ENCODE data around the gene ADGRV1.

ADGRV1 gene, protein sequence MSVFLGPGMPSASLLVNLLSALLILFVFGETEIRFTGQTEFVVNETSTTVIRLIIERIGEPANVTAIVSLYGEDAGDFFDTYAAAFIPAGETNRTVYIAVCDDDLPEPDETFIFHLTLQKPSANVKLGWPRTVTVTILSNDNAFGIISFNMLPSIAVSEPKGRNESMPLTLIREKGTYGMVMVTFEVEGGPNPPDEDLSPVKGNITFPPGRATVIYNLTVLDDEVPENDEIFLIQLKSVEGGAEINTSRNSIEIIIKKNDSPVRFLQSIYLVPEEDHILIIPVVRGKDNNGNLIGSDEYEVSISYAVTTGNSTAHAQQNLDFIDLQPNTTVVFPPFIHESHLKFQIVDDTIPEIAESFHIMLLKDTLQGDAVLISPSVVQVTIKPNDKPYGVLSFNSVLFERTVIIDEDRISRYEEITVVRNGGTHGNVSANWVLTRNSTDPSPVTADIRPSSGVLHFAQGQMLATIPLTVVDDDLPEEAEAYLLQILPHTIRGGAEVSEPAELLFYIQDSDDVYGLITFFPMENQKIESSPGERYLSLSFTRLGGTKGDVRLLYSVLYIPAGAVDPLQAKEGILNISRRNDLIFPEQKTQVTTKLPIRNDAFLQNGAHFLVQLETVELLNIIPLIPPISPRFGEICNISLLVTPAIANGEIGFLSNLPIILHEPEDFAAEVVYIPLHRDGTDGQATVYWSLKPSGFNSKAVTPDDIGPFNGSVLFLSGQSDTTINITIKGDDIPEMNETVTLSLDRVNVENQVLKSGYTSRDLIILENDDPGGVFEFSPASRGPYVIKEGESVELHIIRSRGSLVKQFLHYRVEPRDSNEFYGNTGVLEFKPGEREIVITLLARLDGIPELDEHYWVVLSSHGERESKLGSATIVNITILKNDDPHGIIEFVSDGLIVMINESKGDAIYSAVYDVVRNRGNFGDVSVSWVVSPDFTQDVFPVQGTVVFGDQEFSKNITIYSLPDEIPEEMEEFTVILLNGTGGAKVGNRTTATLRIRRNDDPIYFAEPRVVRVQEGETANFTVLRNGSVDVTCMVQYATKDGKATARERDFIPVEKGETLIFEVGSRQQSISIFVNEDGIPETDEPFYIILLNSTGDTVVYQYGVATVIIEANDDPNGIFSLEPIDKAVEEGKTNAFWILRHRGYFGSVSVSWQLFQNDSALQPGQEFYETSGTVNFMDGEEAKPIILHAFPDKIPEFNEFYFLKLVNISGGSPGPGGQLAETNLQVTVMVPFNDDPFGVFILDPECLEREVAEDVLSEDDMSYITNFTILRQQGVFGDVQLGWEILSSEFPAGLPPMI (N-terminal part only)

DNA sequence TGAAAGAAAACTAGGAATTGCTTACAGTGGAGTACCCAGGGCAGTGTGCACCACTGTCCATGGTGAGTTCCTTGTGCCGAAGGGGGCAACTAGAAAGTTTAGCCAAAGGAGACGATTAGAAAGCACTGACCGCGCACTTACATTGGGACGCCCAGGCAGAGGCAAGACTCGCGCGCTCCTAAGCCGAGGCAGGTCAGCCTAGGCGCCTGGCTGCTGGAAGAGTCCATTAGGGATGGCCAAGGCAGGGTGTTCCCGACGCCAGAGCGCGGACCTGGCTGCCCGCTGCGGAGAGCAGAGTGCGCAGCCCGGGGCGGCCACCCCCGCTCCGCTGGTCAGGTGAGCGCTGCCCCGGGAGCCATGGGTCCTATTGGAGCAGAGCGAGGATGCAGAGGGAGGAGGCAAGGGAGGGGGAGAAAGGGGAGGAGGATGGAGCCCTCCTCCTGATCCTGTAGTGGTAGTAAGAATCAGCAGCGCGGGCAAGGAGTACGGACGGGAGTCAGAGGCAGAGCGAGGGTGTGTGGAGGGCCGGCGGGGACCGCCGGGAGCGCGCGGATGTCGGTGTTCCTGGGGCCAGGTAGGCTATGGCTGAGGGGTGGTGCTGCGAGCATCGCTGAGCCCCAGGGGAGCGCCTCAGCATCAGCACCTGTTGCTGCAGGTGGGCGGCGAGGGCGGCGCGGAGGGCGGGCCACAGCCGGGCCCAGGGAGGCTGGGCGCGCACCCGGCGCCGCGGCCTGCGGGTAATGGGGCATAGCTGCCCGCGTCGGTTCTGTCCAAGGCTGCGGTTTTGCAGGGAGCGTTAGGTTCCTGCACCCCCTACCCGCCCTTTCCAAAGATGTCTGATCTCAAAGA is at the start of gene ADGRV1:
Gene ADGRV1 (plus strand): TSS at position 454 of the 849 bp plus-strand sequence. CDS start 99 bp downstream, at position 553.
- Mint-ChIP-seq H3K4me3 (peak within 1 kb of the TSS; percentile 37), H3K36me3 (ENCODE audit: insufficient read depth) (no peaks in the 10 kb centered on the region), H3K27me3 (peaks cover 92% of the 10 kb centered on the region), H3K9me3 (no peaks in the 10 kb centered on the region), H3K4me1 (peaks cover 8% of the 10 kb centered on the region), H3K27ac (ENCODE audit: low read depth) (no peak within 1 kb of the TSS)
- DNase-seq (ENCODE audit: low spot score in 2 of 2) (no peak), ATAC-seq (replicated peaks; ENCODE audit: extremely low read depth, poor library complexity, severe bottlenecking) (peak; percentile 28)

DNA sequence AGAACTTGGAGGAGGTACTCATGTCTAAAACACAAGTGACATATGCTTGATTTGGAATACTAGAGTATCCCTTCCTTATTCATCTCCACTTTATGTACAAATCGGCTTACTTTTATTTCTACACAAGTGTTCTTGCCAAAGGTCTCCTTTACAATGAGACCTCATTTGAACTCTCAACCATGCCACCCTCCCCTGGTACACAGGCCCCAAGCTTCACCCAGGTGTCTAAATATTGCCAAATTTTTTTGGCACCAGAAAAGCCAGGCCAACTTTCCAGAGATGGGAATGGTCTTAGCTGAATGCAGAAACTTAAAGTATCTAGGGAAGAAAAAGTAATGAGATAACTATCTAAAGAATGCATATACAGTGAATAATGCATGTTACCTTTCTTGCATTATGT is 48.2 kb upstream of the ADGRV1 start:
- DNase-seq (ENCODE audit: low spot score in 2 of 2): no peak
- H3K27me3 Mint-ChIP-seq: no peaks in the 10 kb centered on the region
- H3K36me3 Mint-ChIP-seq (ENCODE audit: insufficient read depth): no peaks in the 10 kb centered on the region
- H3K9me3 Mint-ChIP-seq: no peaks in the 10 kb centered on the region
- ATAC-seq (replicated peaks; ENCODE audit: extremely low read depth, poor library complexity, severe bottlenecking): no peak
- no peak overlapping the region for H3K4me3 Mint-ChIP-seq
- no peak overlapping the region for H3K27ac Mint-ChIP-seq (ENCODE audit: low read depth)
- no peaks in the 10 kb centered on the region for H3K4me1 Mint-ChIP-seq

DNA sequence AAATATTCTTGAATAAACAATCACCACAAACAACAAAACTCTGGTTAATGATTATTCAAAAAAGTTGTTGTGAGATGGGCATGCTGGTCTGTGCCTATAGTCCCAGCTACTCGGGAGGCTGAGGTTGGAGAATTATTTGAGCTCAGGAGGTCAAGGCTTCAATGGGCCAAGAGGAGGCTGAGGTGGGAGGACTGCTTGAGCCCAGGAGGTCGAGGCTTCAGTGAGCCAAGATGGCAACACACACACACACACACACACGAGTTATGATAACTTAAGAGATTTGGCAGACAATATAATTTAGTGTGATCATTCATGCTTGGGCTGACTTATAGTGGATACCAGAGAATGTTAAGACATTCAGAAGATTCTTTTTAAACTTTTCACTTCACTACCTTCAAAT is 44.1 kb upstream of the ADGRV1 start:
- ATAC-seq (replicated peaks; ENCODE audit: extremely low read depth, poor library complexity, severe bottlenecking) (no peak), DNase-seq (ENCODE audit: low spot score in 2 of 2) (no peak)
- Mint-ChIP-seq H3K27ac (ENCODE audit: low read depth) (peak overlapping the region; percentile 72), H3K36me3 (ENCODE audit: insufficient read depth) (peaks cover 14% of the 10 kb centered on the region), H3K4me3 (no peak overlapping the region), H3K27me3 (no peaks in the 10 kb centered on the region), H3K4me1 (peaks cover 10% of the 10 kb centered on the region), H3K9me3 (no peaks in the 10 kb centered on the region)

DNA sequence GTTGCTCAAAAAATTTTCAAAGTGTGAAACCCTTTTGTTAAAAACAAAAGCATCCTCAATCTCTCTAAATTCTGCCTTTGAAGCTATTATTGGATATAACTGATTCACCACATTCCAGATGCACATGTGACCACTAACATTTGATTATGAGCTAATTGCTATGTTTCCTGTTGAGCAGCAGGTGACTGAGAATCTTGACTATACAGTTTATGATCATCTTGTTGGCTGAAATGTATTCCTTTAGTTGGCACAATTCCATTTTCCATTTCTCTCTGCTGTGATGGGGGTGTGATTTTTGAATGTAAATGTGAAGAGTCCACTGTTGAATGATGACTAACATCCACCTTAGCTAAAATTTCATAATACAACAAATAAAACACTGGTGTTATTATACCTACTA is 39.9 kb upstream of the ADGRV1 start:
- H3K9me3 Mint-ChIP-seq: no peaks in the 10 kb centered on the region
- DNase-seq (ENCODE audit: low spot score in 2 of 2) (no peak), ATAC-seq (replicated peaks; ENCODE audit: extremely low read depth, poor library complexity, severe bottlenecking) (no peak)
- H3K27me3 Mint-ChIP-seq: no peaks in the 10 kb centered on the region
- H3K4me1 Mint-ChIP-seq: peaks cover 30% of the 10 kb centered on the region
- H3K36me3 Mint-ChIP-seq (ENCODE audit: insufficient read depth): peaks cover 28% of the 10 kb centered on the region
- H3K4me3 Mint-ChIP-seq: no peak overlapping the region
- peak overlapping the region; percentile 9 for H3K27ac Mint-ChIP-seq (ENCODE audit: low read depth)

DNA sequence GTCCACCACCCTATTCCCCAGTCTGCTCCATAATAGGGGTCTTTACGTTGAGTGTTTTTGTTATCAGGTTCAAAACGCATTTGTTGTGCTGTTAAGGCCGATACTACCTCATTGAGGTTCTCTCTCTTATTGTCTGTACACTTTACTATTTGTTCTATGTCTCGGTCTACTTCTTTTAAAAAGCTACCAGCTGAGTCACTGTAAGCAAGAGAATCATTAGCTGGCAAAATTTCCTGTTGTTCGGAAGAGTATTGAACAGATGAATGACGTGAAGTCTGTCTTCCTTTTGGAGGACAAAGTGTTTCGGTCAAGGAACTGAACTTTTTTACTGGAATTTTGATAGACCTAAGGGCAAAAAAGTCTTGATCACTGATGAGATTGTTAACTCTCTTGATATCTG is 39.5 kb upstream of the ADGRV1 start:
- Mint-ChIP-seq H3K27me3 (no peaks in the 10 kb centered on the region), H3K9me3 (no peaks in the 10 kb centered on the region), H3K4me1 (peaks cover 30% of the 10 kb centered on the region), H3K27ac (ENCODE audit: low read depth) (no peak overlapping the region), H3K36me3 (ENCODE audit: insufficient read depth) (peaks cover 32% of the 10 kb centered on the region), H3K4me3 (no peak overlapping the region)
- DNase-seq (ENCODE audit: low spot score in 2 of 2): no peak
- ATAC-seq (replicated peaks; ENCODE audit: extremely low read depth, poor library complexity, severe bottlenecking): no peak

DNA sequence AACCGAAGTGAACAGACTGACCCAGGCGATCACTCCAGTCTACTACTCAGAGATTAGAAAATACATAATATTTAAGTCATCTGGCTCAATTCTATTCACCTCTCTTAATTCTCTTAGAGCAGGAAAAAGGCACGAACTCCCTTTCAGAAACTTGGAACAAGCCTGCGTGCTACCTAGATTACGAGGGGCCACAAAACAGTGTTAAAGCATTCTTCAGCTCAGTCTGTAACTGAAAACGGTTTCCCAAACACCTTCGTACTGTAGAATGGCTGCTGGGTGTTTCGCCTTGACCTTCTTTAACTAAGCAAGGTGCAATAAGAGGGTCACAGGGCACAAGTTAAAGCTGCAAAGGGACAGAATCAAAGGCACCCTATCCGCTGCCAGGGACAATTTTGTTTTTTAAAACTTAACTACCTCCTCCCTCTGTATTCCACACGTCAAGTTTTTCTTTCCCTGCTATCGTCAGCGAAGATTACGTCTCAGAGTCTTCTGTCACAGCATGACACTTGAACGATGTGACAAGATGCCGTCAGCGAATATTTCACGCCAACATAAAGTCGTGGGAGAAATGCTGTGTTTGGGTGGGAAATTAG is 29.9 kb upstream of the ADGRV1 start:
- Mint-ChIP-seq H3K4me1 (peaks cover 30% of the 10 kb centered on the region), H3K9me3 (no peaks in the 10 kb centered on the region), H3K27ac (ENCODE audit: low read depth) (peak overlapping the region; percentile 90), H3K27me3 (peaks cover 19% of the 10 kb centered on the region), H3K36me3 (ENCODE audit: insufficient read depth) (peaks cover 36% of the 10 kb centered on the region), H3K4me3 (peak overlapping the region; percentile 86)
- peak in 1 of 2 donors; percentile 39 for DNase-seq (ENCODE audit: low spot score in 2 of 2)
- peak; percentile 21 for ATAC-seq (replicated peaks; ENCODE audit: extremely low read depth, poor library complexity, severe bottlenecking)

DNA sequence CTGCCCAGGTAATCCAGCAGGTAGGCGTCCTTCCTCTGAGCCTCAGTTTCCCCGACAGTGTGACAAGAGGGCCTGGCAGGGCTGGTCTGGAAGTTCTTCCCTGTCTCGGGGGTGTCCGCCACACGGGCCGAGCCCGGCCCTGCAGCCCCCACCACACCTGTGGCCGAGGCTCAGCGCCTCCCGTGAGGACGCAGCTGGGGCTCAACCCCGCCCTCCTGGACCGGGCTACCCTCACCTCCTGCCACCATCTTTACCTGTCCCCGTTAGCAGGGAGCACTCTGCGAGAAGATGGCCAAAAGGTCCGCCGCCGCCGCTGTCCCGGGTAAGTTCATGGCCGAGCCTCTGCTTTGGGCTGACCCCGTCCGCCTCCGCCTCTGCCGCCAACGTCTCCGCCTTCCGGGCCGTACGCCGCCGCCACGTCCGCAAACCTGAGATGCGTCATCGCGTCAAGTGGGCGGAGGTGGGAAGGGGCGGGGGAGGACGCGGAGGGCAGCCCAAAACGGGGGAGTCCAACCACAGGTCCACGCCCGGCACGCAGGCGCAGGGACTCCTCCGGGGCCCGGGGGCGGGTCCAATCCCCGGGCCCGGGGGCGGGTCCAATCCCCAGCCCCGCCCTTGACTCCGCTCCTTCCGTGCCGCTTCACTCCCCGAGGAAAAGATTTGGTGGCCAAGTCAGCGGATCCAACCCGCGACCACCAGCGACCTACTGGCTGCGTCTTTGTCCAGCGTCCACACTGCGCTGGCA is 29.2 kb upstream of the ADGRV1 start, which contains the start of gene LYSMD3:
Gene LYSMD3 (minus strand): TSS at position 391 of the 745 bp plus-strand sequence. CDS start 4,295 bp downstream, outside the sequence.
- Mint-ChIP-seq H3K27me3 (peaks cover 26% of the 10 kb centered on the region), H3K36me3 (ENCODE audit: insufficient read depth) (peaks cover 31% of the 10 kb centered on the region), H3K4me3 (peak within 1 kb of the TSS; percentile 86), H3K27ac (ENCODE audit: low read depth) (peak within 1 kb of the TSS; percentile 90), H3K9me3 (no peaks in the 10 kb centered on the region), H3K4me1 (peaks cover 30% of the 10 kb centered on the region)
- ATAC-seq (replicated peaks; ENCODE audit: extremely low read depth, poor library complexity, severe bottlenecking) (peak; percentile 82), DNase-seq (ENCODE audit: low spot score in 2 of 2) (peak; percentile 92 to 93)

DNA sequence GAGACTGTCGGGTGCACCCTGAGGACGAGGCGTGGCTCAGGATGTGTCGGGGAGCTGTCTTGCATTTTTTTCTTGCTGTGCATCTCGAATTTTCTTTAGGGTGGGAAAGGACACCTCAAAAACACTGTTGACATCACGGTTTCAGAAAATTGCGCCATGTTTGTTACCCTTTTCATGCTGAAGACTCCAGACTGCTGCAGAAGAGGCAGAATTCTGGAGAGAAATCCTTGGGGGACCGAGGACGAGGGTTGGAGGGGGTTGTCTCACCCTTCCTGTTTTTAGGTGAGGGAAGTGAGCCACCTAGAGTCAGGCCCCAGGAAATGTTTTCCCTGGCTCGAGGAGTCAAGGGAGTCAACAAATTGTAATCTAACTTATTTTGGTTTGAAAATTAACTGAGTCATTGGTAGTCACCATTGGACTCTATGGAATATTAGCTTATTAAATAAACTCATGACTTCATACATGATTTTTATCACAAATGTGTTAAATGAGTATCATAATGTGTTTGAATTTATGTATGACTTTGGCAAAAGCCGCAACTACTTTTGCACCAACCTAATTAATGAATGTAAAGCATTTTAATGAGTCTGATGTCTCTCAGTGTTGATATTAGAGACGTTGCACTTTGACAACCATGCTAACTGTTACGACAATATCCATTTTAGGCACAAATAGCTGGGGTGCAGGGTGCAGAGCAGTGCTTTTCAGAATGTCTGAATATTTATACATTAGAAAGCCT is 28.5 kb upstream of the ADGRV1 start:
- Mint-ChIP-seq H3K27ac (ENCODE audit: low read depth) (peak overlapping the region; percentile 90), H3K9me3 (no peaks in the 10 kb centered on the region), H3K4me3 (peak overlapping the region; percentile 86), H3K4me1 (peaks cover 30% of the 10 kb centered on the region), H3K27me3 (peaks cover 33% of the 10 kb centered on the region), H3K36me3 (ENCODE audit: insufficient read depth) (peaks cover 24% of the 10 kb centered on the region)
- DNase-seq (ENCODE audit: low spot score in 2 of 2) (no peak), ATAC-seq (replicated peaks; ENCODE audit: extremely low read depth, poor library complexity, severe bottlenecking) (peak; percentile 69)

DNA sequence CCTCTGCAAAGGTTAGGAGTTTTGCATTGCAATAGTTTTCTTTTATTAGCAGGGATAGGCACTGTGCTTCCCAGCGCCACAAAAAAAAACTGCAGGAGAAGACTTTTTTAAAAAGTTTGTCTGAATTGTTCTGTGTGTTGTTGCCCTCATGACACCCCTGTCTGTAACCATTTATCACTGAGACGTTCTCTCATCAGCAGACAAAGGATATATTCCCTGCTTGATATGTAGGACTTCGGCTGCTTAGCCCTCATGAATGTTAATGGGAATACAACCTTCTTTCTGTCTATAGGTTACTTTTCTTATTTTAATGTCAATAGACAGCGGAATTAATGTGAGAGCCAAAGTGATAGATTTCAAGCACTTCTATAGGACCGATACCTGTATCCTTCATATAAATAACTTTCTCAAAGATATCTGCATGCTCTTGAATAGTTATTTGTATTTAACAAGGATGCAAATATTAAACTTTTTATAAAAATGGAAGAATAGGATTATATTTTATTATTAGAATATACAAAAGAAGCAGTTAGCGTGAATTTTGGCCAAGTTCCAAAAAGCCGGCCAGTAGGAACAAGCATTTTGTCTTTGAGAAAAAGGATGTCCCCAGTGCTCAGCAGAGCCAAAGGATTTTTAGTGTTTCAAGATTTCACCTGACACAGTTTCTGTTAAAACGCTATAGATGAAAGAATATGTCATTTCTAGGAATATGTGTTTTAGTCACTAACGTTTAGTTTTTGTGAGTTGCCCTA is 27.7 kb upstream of the ADGRV1 start:
- Mint-ChIP-seq H3K4me1 (peaks cover 30% of the 10 kb centered on the region), H3K27ac (ENCODE audit: low read depth) (peak overlapping the region; percentile 90), H3K9me3 (no peaks in the 10 kb centered on the region), H3K4me3 (peak overlapping the region; percentile 86), H3K27me3 (peaks cover 41% of the 10 kb centered on the region), H3K36me3 (ENCODE audit: insufficient read depth) (peaks cover 19% of the 10 kb centered on the region)
- ATAC-seq (replicated peaks; ENCODE audit: extremely low read depth, poor library complexity, severe bottlenecking): no peak
- DNase-seq (ENCODE audit: low spot score in 2 of 2): no peak

DNA sequence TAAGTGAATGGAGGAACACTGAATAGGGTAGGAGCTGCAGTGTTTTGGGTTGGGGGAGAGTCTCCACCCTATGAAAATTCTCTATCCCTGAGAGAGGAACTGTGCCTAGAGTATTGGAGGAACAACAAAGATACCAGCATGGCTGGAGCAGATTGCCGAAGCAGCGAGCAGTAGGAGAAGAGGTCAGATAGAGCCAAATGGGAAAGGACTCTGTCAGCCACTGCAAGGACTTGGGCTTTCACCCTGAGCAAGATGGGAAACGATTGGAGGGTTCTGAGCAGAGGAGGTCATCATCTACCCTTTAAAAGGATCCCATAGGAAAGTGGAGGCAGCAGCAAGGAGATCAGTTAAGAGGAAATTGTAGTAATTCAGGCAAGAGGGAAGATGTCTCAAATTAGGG is 24.8 kb upstream of the ADGRV1 start:
- no peak for ATAC-seq (replicated peaks; ENCODE audit: extremely low read depth, poor library complexity, severe bottlenecking)
- Mint-ChIP-seq H3K9me3 (no peaks in the 10 kb centered on the region), H3K27ac (ENCODE audit: low read depth) (no peak overlapping the region), H3K36me3 (ENCODE audit: insufficient read depth) (peaks cover 7% of the 10 kb centered on the region), H3K27me3 (peaks cover 59% of the 10 kb centered on the region), H3K4me3 (no peak overlapping the region), H3K4me1 (peaks cover 4% of the 10 kb centered on the region)
- no peak for DNase-seq (ENCODE audit: low spot score in 2 of 2)

Data from central memory CD8-positive, alpha-beta T cell (primary cell).